Smooth muscle cell of bladder (primary cell): Measurements from ENCODE around the gene CKMT2. TPM values are rescaled to one million over a fixed set of nuclear protein-coding genes. Genes with fewer than 3 reads are reported as not detected.

Experiments used
- total RNA-seq: library from RNA; depleted of rRNA; stranded (reverse); fragments of >200 nt; gene quantifications from 2 replicates; pipeline ENCODE4 v1.2.3, GENCODE V29; 2014

CKMT2 gene
- 4.1 and 17.4 TPM in 2 replicates for total RNA-seq

DNA sequence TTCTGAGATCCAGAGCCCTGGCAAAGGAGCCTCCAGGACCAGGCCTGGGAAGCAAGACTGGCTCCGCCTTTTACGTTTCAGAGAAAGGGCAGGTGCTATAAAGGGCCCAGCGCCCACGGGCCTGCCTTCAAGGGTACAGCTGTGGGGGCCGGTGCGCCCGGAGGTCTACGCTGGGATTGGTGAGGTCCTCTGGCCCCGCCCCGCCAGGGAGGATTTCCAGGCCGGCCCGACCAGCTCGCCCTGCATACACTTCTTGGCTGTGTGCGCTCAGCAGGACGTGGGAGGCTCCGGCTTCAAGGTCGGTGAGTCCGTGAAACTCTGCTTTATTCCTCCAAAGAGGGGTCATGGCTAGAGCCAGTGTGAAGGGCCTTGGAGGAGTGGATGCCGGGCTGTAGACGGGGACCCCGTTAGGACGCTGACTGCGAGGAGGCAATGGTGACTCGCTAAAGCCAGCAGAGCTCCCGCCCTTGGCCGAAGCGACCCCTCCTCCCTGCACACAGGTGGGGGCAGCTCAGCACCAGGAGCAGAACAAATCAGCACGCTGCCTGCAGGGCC, at the start of gene CKMT2:
Gene CKMT2 (plus strand): TSS at position 243 of the 555 bp plus-strand sequence. CDS start 17,811 bp downstream, outside the sequence.

DNA sequence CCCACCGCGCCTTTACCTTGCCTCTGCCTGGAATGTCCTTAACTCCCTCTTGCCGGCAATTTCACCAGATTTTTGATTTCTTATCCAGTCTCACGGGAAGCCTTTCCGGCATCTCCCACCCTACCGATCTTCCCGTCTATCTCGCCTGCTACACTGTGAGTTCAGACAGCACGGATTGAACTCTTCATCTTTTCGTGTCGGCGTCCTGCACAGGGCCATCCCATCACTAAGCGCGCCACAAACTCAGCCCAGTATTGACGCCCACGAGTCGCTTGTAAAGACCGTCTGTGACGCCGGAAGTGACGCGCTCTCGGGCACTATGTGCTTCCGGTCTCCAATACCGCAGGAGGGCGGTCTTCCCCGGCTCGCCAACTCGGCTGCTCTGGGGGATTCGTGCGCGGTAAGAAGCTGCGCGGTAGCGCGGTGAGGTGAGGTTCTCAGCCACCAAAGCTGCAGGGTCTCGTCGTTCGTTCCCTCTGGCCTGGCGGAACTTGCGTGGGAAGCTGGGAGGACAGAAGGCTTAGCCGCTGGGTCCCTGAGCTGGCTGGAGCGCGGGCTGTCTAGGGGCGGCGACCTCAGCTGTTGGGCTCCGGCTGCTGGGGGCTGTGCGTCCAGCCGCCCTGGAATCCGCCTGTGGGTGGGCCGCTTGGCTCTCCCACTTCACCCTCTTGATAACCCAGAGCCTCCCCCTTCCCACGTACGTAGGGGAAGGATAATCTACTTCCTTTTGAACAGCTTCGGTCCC, 68.3 kb downstream of the CKMT2 start, which contains the start of gene ZCCHC9:
Gene ZCCHC9 (plus strand): TSS at position 317 of the 745 bp plus-strand sequence. CDS start 3,171 bp downstream, outside the sequence.

Other genes with a start within 250 kb of the CKMT2 start
- gene ZCCHC9, start 68.3 kb downstream of the CKMT2 start, total RNA-seq = 33.7 and 39.8 TPM in 2 replicates
- gene ACOT12, start 160.8 kb downstream of the CKMT2 start, total RNA-seq = 0.74 and 2.1 TPM in 2 replicates